CD4-positive, CD25-positive, alpha-beta regulatory T cell (primary cell): ENCODE results near the gene TMEM87B. TPM values are rescaled to one million over a fixed set of nuclear protein-coding genes. Genes with fewer than 3 reads are reported as not detected.

Experiments
- ATAC-seq, 2 donors: fragments of 150-1000 bp; cut with Tn5 transposase; one replicate each; pipeline ENCODE4 v1.10.0; 2021; ENCODE audit warnings: low read depth in 2 of 2, moderate number of reproducible peaks in 2 of 2, moderate library complexity in 1 of 2
- DNase-seq, 3 donors: peaks; one replicate each; pipeline versions ENCODE4 v3.0.0 to v3.0.0-alpha.2; 2012 to 2022; ENCODE audit warnings: mixed read lengths in 1 of 3
- H3K27ac ChIP-seq: one replicate; pipeline ENCODE4 v1.7.0; 2013; ENCODE audit warnings: mild to moderate bottlenecking, low read length; ENCODE audit not compliant: insufficient read depth, poor library complexity, severe bottlenecking
- H3K27me3 ChIP-seq: one replicate; pipeline ENCODE4 v1.7.0; 2013; ENCODE audit warnings: low read length; ENCODE audit not compliant: control insufficient read depth, insufficient read depth
- H3K36me3 ChIP-seq: one replicate; pipeline ENCODE4 v1.7.0; 2013; ENCODE audit warnings: mild to moderate bottlenecking, low read length, moderate library complexity; ENCODE audit not compliant: control insufficient read depth, insufficient read depth
- H3K4me1 ChIP-seq: 2 replicates; pipeline ENCODE4 v1.7.0; 2013; ENCODE audit warnings: mild to moderate bottlenecking, low read length; ENCODE audit not compliant: insufficient read depth, control insufficient read depth, poor library complexity, severe bottlenecking
- H3K4me3 ChIP-seq: one replicate; pipeline ENCODE4 v1.7.0; 2013; ENCODE audit warnings: low read depth, mild to moderate bottlenecking, low read length, moderate library complexity
- H3K9me3 ChIP-seq, 2 experiments: 1 replicate in 1 of 2; 2 replicates in 1 of 2; pipeline ENCODE4 v1.7.0; 2013; ENCODE audit warnings: low read length in 2 of 2, mild to moderate bottlenecking in 1 of 2, moderate library complexity in 1 of 2; ENCODE audit not compliant: control insufficient read depth in 2 of 2
- H3K27ac Mint-ChIP-seq, 3 donors: one replicate each; pipeline ENCODE4 v1.8.0; 2020 to 2022; ENCODE audit warnings: mild to moderate bottlenecking in 3 of 3, mixed read lengths in 3 of 3, moderate library complexity in 2 of 3
- H3K27me3 Mint-ChIP-seq: one replicate; pipeline ENCODE4 v1.8.0; 2022; ENCODE audit warnings: mild to moderate bottlenecking, mixed read lengths
- H3K36me3 Mint-ChIP-seq: one replicate; pipeline ENCODE4 v1.8.0; 2020; ENCODE audit warnings: mixed read lengths
- H3K4me1 Mint-ChIP-seq, 4 donors: one replicate each; pipeline ENCODE4 v1.8.0; 2020 to 2022; ENCODE audit warnings: mixed read lengths in 4 of 4, mild to moderate bottlenecking in 1 of 4
- H3K4me3 Mint-ChIP-seq, 4 donors: one replicate each; pipeline ENCODE4 v1.8.0; 2020 to 2022; ENCODE audit warnings: mild to moderate bottlenecking in 4 of 4, mixed read lengths in 4 of 4, moderate library complexity in 3 of 4
- H3K9me3 Mint-ChIP-seq, 7 donors: one replicate each; pipeline ENCODE4 v1.8.0; 2020 to 2022; ENCODE audit warnings: mixed read lengths in 7 of 7, mild to moderate bottlenecking in 3 of 7, moderate library complexity in 2 of 7
- polyA plus RNA-seq, 4 donors: library from polyadenylated mRNA; unstranded; fragments of 300-500 nt; fragmentation: Illumina TruSeq; gene quantifications; one replicate each; pipeline ENCODE4 v1.2.3, GENCODE V29; 2021
- total RNA-seq: library from RNA; stranded (reverse); gene quantifications from one replicate; pipeline ENCODE4 v1.2.3, GENCODE V29; 2022

Gene TMEM87B
- total and polyA plus RNA-seq, 5 donors from 2014 or later, result 9.1 to 24.6 (median 12.2) TPM

GRCh38 chr2:112018846-112019245 is 36.2 kb upstream of the TMEM87B start:
- peaks cover 9% of the 10 kb centered on the region for H3K27me3 ChIP-seq
- Mint-ChIP-seq H3K4me1 (no peaks in the 10 kb centered on the region), H3K27ac (no peak overlapping the region), H3K27me3 (peaks cover 15% of the 10 kb centered on the region), H3K36me3 (no peaks in the 10 kb centered on the region), H3K4me3 (no peak overlapping the region), H3K9me3 (peaks cover 0 to 3% (median 0%) of the 10 kb centered on the region in 7 donors)
- no peaks in the 10 kb centered on the region for H3K36me3 ChIP-seq
- H3K27ac ChIP-seq, result no peak overlapping the region
- H3K9me3 ChIP-seq, result peaks cover 0 to 2% of the 10 kb centered on the region in 2 experiments
- DNase-seq (no peak), ATAC-seq (no peak)
- H3K4me3 ChIP-seq, result no peak overlapping the region
- H3K4me1 ChIP-seq, result no peaks in the 10 kb centered on the region

GRCh38 chr2:112019569-112019982 is 35.5 kb upstream of the TMEM87B start:
- Mint-ChIP-seq H3K36me3 (no peaks in the 10 kb centered on the region), H3K27ac (no peak overlapping the region), H3K9me3 (peaks cover 0 to 3% (median 0%) of the 10 kb centered on the region in 7 donors), H3K4me3 (no peak overlapping the region), H3K4me1 (no peaks in the 10 kb centered on the region), H3K27me3 (peaks cover 15% of the 10 kb centered on the region)
- H3K4me1 ChIP-seq, result no peaks in the 10 kb centered on the region
- H3K4me3 ChIP-seq, result no peak overlapping the region
- H3K36me3 ChIP-seq, result no peaks in the 10 kb centered on the region
- DNase-seq (no peak), ATAC-seq (no peak)
- peaks cover 0 to 2% of the 10 kb centered on the region in 2 experiments for H3K9me3 ChIP-seq
- peaks cover 9% of the 10 kb centered on the region for H3K27me3 ChIP-seq
- no peak overlapping the region for H3K27ac ChIP-seq

- H3K9me3 ChIP-seq, result peaks cover 0 to 2% of the 10 kb centered on the region in 2 experiments
These were observed 34.5 kb upstream of the TMEM87B start for GRCh38 chr2:112020561-112020960.

GRCh38 chr2:112021290-112021689 is 33.8 kb upstream of the TMEM87B start:
- peaks cover 0 to 2% of the 10 kb centered on the region in 2 experiments for H3K9me3 ChIP-seq
- Mint-ChIP-seq H3K27me3 (peaks cover 14% of the 10 kb centered on the region), H3K4me1 (no peaks in the 10 kb centered on the region), H3K9me3 (peaks cover 0 to 3% (median 0%) of the 10 kb centered on the region in 7 donors), H3K36me3 (no peaks in the 10 kb centered on the region), H3K4me3 (no peak overlapping the region), H3K27ac (no peak overlapping the region)
- DNase-seq (no peak), ATAC-seq (no peak)
- no peaks in the 10 kb centered on the region for H3K36me3 ChIP-seq
- no peaks in the 10 kb centered on the region for H3K4me1 ChIP-seq
- H3K27me3 ChIP-seq, result peaks cover 9% of the 10 kb centered on the region
- H3K27ac ChIP-seq, result no peak overlapping the region
- H3K4me3 ChIP-seq, result no peak overlapping the region

More at GRCh38 chr2:112020561-112020960, 34.5 kb upstream of the TMEM87B start:
- no peaks in the 10 kb centered on the region for H3K36me3 Mint-ChIP-seq
- H3K4me3 ChIP-seq, result no peak overlapping the region
- peak overlapping the region in 1 of 3 donors; percentile 85 for H3K27ac Mint-ChIP-seq
- H3K4me1 Mint-ChIP-seq, result no peaks in the 10 kb centered on the region
- H3K36me3 ChIP-seq, result no peaks in the 10 kb centered on the region
- peaks cover 14% of the 10 kb centered on the region for H3K27me3 Mint-ChIP-seq
- DNase-seq (no peak), ATAC-seq (no peak)
- peaks cover 9% of the 10 kb centered on the region for H3K27me3 ChIP-seq
- H3K4me3 Mint-ChIP-seq, result no peak overlapping the region
- H3K4me1 ChIP-seq, result no peaks in the 10 kb centered on the region
- no peak overlapping the region for H3K27ac ChIP-seq
- peaks cover 0 to 3% (median 0%) of the 10 kb centered on the region in 7 donors for H3K9me3 Mint-ChIP-seq

GRCh38 chr2:112021781-112022231 is 33.3 kb upstream of the TMEM87B start:
- Histone ChIP-seq H3K36me3 (no peaks in the 10 kb centered on the region), H3K4me1 (no peaks in the 10 kb centered on the region), H3K4me3 (no peak overlapping the region), H3K27ac (no peak overlapping the region), H3K9me3 (peaks cover 0 to 2% of the 10 kb centered on the region in 2 experiments), H3K27me3 (peaks cover 9% of the 10 kb centered on the region)
- Mint-ChIP-seq H3K36me3 (no peaks in the 10 kb centered on the region), H3K27me3 (peaks cover 18% of the 10 kb centered on the region), H3K4me3 (no peak overlapping the region), H3K27ac (no peak overlapping the region), H3K9me3 (peaks cover 0 to 3% (median 0%) of the 10 kb centered on the region in 7 donors), H3K4me1 (no peaks in the 10 kb centered on the region)
- no peak for DNase-seq
- no peak for ATAC-seq

- Histone ChIP-seq H3K27ac (no peak overlapping the region), H3K36me3 (no peaks in the 10 kb centered on the region), H3K4me3 (no peak overlapping the region), H3K9me3 (no peaks in the 10 kb centered on the region), H3K4me1 (no peaks in the 10 kb centered on the region), H3K27me3 (peaks cover 3% of the 10 kb centered on the region)
- no peak for ATAC-seq
- H3K4me1 Mint-ChIP-seq, result no peaks in the 10 kb centered on the region
- no peak for DNase-seq
- no peak overlapping the region for H3K4me3 Mint-ChIP-seq
- no peak overlapping the region for H3K27ac Mint-ChIP-seq
- H3K27me3 Mint-ChIP-seq, result peaks cover 17% of the 10 kb centered on the region
- H3K9me3 Mint-ChIP-seq, result peaks cover 0 to 3% (median 0%) of the 10 kb centered on the region in 7 donors
- H3K36me3 Mint-ChIP-seq, result no peaks in the 10 kb centered on the region
These were observed 31.4 kb upstream of the TMEM87B start for GRCh38 chr2:112023707-112024106.

GRCh38 chr2:112024231-112024630 is 30.8 kb upstream of the TMEM87B start:
- H3K4me1 Mint-ChIP-seq, result no peaks in the 10 kb centered on the region
- no peak overlapping the region for H3K4me3 ChIP-seq
- H3K4me3 Mint-ChIP-seq, result no peak overlapping the region
- peaks cover 3% of the 10 kb centered on the region for H3K27me3 ChIP-seq
- no peaks in the 10 kb centered on the region for H3K9me3 Mint-ChIP-seq
- H3K36me3 Mint-ChIP-seq, result no peaks in the 10 kb centered on the region
- peaks cover 14% of the 10 kb centered on the region for H3K27me3 Mint-ChIP-seq
- no peaks in the 10 kb centered on the region for H3K4me1 ChIP-seq
- DNase-seq (no peak), ATAC-seq (no peak)
- no peaks in the 10 kb centered on the region for H3K36me3 ChIP-seq
- no peak overlapping the region for H3K27ac ChIP-seq
- H3K9me3 ChIP-seq, result no peaks in the 10 kb centered on the region
- H3K27ac Mint-ChIP-seq, result no peak overlapping the region

GRCh38 chr2:112024896-112025491 is 30.1 kb upstream of the TMEM87B start:
- DNase-seq (no peak), ATAC-seq (no peak)
- no peaks in the 10 kb centered on the region for H3K4me1 Mint-ChIP-seq
- H3K27me3 Mint-ChIP-seq, result peaks cover 21% of the 10 kb centered on the region
- H3K27ac ChIP-seq, result no peak overlapping the region
- H3K4me3 ChIP-seq, result no peak overlapping the region
- no peaks in the 10 kb centered on the region for H3K36me3 ChIP-seq
- H3K9me3 Mint-ChIP-seq, result peaks cover 0 to 1% (median 0%) of the 10 kb centered on the region in 7 donors
- H3K27ac Mint-ChIP-seq, result no peak overlapping the region
- H3K27me3 ChIP-seq, result no peaks in the 10 kb centered on the region
- H3K36me3 Mint-ChIP-seq, result no peaks in the 10 kb centered on the region
- no peaks in the 10 kb centered on the region for H3K4me1 ChIP-seq
- H3K4me3 Mint-ChIP-seq, result no peak overlapping the region
- no peaks in the 10 kb centered on the region for H3K9me3 ChIP-seq
